SK-N-MC (cell line): Measurements from ENCODE around the gene MRPS23.

Experiments
- DNase-seq: peaks from one replicate; pipeline ENCODE4 v3.0.0-alpha.2; 2011; ENCODE audit warnings: low read depth, low spot score
- H3K27ac ChIP-seq: fragments of 200-600 bp; sonication (generic); 2 replicates; pipeline ENCODE4 v1.5.1; 2016; ENCODE audit warnings: mixed run types
- H3K36me3 ChIP-seq: fragments of 200-600 bp; sonication (generic); 2 replicates; pipeline ENCODE4 v1.6.1; 2017; ENCODE audit warnings: antibody characterized with exemption, low read length, mixed read lengths; ENCODE audit not compliant: insufficient read depth
- H3K4me3 ChIP-seq: fragments of 200-600 bp; sonication (generic); 2 replicates; pipeline ENCODE4 v1.5.1; 2016
- H3K9ac ChIP-seq: fragments of 200-600 bp; sonication (generic); 2 replicates; pipeline ENCODE4 v1.8.0; 2017; ENCODE audit warnings: mixed run types, mixed read lengths; ENCODE audit not compliant: insufficient read length
- H3K9me3 ChIP-seq: fragments of 200-600 bp; sonication (generic); 2 replicates; pipeline ENCODE4 v1.6.1; 2017; ENCODE audit warnings: low read depth, mild to moderate bottlenecking, antibody characterized with exemption, low read length, moderate library complexity, mixed read lengths
- EZH2 ChIP-seq: fragments of 200-600 bp; sonication (generic); IDR thresholded peaks from one replicate; pipeline ENCODE4 v1.6.1; 2017; ENCODE audit warnings: antibody characterized with exemption
- FOXP2 ChIP-seq: optimal IDR thresholded peaks from 2 replicates; pipeline ENCODE3; 2011; ENCODE audit warnings: mild to moderate bottlenecking, moderate library complexity; ENCODE audit not compliant: insufficient read depth; ENCODE audit errors: extremely low read length, control extremely low read depth
- POLR2AphosphoS5 ChIP-seq: IDR thresholded peaks from 2 replicates; pipeline ENCODE4 v1.6.1; 2012; ENCODE audit warnings: mild to moderate bottlenecking, low read depth, low read length, borderline replicate concordance

The MRPS23 gene

DNA sequence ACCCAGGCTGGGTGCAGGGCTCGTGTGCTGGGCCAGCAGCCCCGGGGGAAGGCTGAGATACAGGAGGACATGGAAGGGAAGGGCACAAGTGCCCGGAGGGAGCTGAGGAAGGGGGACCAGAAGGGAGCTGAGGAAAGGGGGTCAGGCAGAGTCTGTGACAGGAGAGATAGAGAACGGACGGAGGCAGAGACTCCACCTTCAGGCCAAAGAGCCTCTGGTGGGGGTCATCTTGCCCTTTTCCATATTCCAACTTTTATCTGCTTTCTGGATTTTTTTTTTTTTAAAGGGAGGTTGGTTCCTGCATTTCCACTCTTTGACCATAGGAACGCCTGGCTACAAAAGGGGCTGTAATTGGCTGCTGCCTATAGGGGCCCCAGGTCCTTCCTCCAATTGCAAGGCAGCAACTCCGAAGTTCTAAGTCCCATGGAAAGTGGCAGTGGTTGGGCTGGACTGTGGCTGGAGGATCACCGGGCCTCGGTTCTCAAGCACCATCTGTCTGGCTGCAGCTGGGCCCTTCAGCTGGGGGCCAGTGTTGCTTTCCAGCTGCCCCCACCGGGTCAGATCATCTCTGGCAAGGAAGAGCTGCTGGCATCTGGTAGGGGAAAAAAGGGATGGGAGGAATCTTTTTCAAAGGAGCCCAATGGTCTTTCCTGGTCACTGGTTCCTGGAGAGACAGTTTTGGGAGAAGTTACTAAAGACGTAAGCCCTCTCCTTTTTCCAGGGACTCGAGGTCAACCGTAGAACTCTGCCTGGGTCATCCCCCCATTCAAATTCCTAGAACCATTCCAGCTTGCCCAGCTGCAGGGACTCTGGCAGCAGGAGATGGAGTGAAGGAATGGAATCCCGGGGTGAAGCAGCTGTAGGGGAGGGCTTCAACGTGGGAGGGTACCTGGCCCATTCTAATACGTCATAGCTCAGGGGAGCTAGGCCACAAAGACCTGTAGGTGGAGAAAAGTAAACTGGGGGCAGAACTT lies 13.1 kb upstream of the MRPS23 start:
- no peak overlapping the region for H3K9ac ChIP-seq
- no peak overlapping the region for H3K4me3 ChIP-seq

DNA sequence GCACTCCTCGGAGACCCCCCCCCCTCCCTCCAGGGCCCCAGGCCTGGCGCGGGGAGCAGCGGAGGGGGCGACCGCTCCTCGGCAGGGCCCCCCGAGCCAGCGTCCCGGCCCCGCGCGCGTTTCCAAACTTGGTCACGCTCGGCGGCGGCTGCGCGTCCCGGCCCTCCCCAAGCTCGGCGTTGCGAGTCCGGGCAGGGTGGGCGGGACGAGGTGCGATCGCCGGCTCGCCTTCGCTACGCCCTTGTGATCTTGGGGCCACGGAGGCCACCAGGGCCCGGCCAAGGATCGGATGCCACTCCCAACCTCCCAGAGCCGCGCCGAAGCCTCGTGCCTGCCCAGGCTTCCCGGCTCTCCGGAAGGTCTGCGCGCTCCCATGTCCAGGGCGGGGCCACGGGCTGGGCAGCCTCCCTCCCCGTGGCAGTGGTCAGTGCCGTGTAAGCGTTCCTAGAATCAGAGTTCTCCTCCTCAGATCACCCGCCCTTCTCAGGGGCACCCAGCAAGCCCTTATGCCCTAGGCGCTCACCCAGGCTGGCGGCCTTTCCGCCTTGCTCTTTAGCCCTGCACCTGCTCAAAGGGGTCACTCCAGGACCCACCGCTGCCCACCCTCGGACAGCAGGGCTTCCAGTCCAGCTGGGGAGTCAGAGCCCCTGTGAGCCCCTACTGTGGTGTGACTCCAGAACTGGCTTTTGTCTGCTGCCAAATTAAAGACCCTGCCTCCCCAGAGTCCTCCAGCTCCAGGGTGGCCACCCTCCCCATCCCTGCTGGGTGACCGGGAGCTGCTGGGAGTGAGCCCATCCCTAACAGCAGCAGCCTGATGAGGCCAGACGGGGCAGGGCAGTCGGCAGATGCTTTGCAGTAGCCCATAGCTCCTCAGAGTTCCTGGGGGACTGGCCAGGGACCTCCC lies 12.2 kb upstream of the MRPS23 start:
- no peak for DNase-seq
- no peak overlapping the region for H3K27ac ChIP-seq
- no peak overlapping the region for H3K9ac ChIP-seq

More for the DNA sequence above, 13.1 kb upstream of the MRPS23 start:
- H3K36me3 ChIP-seq = peaks cover 3% of the 10 kb centered on the region; the same call in 1 of the 2 replicates
- H3K27ac ChIP-seq = no peak overlapping the region
- DNase-seq = no peak
- TF ChIP-seq POLR2AphosphoS5 (no peak), EZH2 (no peak), FOXP2 (no peak)
- no peaks in the 10 kb centered on the region for H3K9me3 ChIP-seq

DNA sequence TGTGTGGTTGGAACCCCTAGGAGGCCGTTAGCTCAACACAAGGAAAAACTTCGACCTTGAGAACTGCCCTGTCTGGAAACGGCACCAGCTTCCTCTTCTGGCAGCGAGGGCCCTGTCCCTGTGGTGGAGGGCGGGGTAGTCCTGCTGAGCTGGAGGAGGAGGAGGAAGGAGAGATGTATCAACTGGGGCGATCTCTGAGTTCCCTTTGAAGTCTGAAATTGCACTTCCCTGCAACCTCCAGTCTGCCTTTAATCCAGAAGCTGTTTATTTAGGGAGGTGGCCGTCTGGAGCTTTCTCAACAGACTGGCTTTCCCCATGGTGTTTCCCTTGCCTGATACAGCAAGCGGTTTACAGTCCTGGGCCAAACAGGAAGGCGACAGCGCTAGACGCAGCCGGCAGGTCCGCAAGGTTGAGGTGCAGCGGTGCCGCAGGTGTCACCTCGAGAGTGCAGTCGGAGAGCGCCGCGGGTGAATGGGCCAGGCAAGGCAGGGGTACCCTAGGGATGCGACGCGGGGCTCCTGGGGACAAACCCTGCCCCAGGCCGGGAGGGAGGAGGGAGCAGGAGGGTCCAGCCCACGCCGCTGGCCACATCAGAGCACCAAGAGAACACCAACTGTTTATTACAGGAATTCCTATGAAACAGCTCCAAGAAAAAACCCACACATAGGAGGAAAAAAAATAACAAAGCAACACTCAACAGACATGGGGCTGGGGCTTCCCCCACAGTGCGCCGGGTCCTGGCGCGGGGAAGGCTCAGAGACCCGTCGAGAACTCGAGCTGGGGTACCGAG lies 11.4 kb upstream of the MRPS23 start:
- TF ChIP-seq POLR2AphosphoS5 (no peak), EZH2 (no peak), FOXP2 (no peak)
- Histone ChIP-seq H3K36me3 (peaks cover 2% of the 10 kb centered on the region; the same call in 1 of the 2 replicates), H3K9me3 (no peaks in the 10 kb centered on the region), H3K4me3 (no peak overlapping the region), H3K9ac (no peak overlapping the region), H3K27ac (no peak overlapping the region)
- DNase-seq = no peak

More for the DNA sequence above, 12.2 kb upstream of the MRPS23 start:
- Histone ChIP-seq H3K36me3 (peaks cover 3% of the 10 kb centered on the region; the same call in 1 of the 2 replicates), H3K4me3 (no peak overlapping the region), H3K9me3 (no peaks in the 10 kb centered on the region)
- TF ChIP-seq EZH2 = no peak
- no peak for TF ChIP-seq FOXP2
- no peak for TF ChIP-seq POLR2AphosphoS5

DNA sequence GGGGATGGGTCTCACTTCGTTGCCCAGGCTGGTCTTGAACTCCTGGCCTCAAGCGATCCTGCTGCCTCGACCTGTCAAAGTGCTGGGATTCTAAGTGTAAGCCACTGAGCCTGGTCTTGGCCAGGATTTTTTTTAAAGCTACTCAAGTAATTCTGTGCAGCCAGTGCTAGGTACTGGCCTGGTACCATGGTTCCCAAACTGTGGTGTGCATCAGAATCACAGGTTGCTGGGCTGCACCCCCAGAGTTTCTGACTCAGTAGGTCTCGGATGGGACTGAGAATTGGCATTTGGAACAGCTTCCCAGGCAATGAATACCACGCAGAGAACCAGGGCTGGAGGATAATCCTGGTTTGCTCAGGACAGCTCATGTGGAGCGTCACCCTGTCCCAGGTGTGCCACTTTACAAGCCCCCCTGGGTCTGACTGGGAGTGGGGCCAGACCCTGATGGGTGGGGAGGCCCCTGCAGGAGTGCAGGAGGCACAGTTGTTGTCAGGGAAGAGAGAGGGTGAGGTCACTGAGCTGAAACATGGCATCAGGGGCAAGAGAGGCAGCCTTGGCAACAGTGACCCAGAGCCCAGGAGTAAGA lies 10.7 kb upstream of the MRPS23 start:
- H3K9ac ChIP-seq = no peak overlapping the region
- H3K9me3 ChIP-seq = no peaks in the 10 kb centered on the region
- no peak overlapping the region for H3K4me3 ChIP-seq
- H3K36me3 ChIP-seq = no peaks in the 10 kb centered on the region
- DNase-seq = no peak
- no peak overlapping the region for H3K27ac ChIP-seq
- TF ChIP-seq POLR2AphosphoS5 = no peak
- TF ChIP-seq EZH2 = no peak
- TF ChIP-seq FOXP2 = no peak

DNA sequence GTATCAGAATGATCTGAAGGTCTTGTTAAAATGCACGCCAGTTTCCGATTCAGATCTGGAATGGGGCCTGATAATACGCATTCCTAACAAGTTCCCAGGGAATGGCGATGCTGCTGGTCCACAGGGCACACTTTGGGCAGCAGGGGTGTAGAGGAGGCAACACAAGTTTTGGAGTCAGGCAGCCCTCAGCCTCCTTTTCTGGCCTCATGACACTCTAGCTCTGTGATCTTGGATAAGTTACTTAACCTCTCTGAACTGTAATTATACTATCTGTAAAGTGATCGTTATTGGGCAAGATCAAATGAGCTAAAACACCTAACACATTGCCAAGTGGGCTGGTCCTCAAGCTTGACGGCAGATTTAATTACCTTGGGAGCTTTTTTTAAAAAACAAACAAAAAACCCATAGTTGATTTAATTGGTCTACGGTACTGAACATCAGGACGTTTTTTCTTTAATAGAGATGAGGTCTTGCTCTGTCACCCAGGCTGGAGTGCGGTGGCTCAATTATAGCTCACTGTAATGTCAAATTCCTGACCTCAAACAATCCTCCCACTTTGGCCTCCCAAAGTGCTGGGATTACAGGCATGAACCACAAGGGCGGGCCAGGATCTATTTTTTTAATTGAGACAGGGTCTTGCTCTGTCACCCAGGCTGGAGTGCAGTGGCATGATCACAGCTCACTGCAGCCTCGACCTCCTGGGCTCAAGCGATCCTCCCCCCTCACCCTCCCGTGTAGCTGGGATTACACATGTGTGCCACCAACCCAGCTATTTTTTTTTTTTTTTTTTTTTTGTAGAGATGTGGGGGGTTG lies 10.0 kb upstream of the MRPS23 start:
- H3K27ac ChIP-seq = no peak overlapping the region
- H3K9me3 ChIP-seq = no peaks in the 10 kb centered on the region
- TF ChIP-seq FOXP2 = no peak
- no peak for TF ChIP-seq EZH2
- TF ChIP-seq POLR2AphosphoS5 = no peak
- no peak overlapping the region for H3K9ac ChIP-seq
- DNase-seq = no peak
- no peak overlapping the region for H3K4me3 ChIP-seq
- no peaks in the 10 kb centered on the region for H3K36me3 ChIP-seq

DNA sequence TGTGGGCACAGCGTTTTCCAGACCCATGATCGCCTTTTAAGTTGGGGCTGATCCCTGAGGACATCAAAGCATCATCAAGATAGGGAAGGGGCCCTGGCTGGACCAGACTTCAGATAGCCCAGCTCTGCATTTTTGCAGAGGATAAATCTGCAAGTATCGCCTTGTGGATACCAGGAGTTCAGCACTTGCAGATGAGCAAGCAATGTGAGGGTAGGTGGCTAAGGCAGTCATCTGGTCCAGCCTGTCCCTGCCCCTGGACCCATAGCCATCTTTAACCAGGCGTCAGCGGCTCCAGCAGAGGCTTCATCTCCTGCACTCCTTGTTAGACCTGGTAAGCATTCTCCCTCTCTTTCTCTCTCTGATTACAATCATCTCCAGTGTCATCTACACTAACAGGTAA lies 9.0 kb upstream of the MRPS23 start:
- no peak for TF ChIP-seq POLR2AphosphoS5
- TF ChIP-seq EZH2 = no peak
- TF ChIP-seq FOXP2 = no peak
- H3K36me3 ChIP-seq = no peaks in the 10 kb centered on the region
- no peak overlapping the region for H3K4me3 ChIP-seq
- H3K27ac ChIP-seq = no peak overlapping the region
- H3K9ac ChIP-seq = no peak overlapping the region
- no peak for DNase-seq
- no peaks in the 10 kb centered on the region for H3K9me3 ChIP-seq
